Measurements from ENCODE around the gene PSMD6.

The PSMD6 gene

DNA sequence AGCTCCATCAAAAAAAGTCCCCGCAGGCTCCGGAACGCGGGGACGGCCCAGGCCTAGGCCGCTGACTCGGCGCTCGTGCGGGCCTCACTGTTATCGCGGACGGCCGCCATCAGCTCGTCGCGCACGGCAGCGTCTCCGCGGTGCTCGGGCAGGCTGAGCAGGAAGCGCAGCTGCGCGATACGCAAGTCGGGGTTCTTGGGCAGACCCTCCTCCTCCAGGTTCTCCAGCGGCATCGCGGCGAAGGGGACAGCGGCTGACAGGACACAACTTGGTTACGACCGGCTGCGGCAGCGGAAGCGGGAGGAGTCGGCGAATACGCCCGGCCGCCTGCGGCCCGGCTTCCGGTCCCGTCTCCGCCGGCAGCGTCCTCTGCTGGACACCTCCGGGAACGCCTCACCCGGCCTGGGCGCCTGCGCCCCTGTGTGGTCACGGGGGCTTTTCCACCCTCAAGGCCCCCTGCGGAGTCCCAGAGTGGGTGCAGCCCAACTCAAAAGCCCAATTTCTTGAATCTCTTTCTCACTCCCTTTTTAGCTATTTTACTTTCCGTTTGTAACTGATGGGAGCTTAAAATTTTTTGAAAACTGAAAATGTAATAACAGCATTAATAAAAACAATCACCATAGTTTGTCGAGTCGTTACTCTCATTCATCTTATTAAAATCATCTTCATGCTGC lies at the start of gene PSMD6:
Gene PSMD6, minus strand, starts transcription at position 308 of the 674 bp plus-strand sequence. Its CDS starts 75 bp downstream, at position 233.
- peak; percentile 81 for DNase-seq (ENCODE audit: low read depth)

DNA sequence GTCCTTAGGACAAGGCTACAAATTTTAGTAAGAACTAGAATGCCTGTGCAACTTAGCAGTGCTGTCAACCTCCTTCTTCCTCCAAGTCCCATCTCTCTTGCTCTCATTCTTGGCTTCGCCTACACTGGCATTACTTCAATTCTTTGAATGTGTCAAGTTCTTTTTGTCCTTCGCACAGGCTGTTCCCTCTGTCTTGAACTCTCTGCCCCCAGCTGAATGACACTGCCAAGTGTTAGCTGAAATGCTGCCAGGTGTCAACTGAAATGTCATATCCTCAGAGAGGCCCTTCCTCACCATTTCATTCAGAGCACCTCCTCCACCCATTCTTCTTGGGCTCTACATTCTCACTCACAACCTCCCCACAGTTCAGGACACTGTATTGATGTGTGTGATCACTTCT lies 48.8 kb upstream of the PSMD6 start:
- no peak for DNase-seq (ENCODE audit: low read depth)

DNA sequence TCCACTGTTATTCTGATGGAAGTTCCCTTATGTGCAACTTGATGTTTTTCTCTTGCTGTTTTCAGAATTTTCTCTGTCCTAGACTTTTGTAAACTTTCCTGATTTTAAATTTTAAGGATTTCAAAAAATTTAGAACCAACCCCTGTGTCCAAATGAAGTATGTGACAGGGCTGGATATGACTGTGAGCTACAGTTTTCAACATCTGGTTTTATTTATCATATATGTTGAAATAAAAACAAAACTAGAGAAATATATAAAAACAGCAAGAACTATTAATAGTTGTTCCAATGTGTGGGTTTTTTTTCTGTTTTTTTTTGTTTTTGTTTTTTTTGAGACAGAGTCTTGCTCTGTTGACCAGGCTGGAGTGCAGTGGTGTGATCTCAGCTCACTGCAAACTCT lies 47.4 kb upstream of the PSMD6 start:
- DNase-seq (ENCODE audit: low read depth): peak; percentile 42

DNA sequence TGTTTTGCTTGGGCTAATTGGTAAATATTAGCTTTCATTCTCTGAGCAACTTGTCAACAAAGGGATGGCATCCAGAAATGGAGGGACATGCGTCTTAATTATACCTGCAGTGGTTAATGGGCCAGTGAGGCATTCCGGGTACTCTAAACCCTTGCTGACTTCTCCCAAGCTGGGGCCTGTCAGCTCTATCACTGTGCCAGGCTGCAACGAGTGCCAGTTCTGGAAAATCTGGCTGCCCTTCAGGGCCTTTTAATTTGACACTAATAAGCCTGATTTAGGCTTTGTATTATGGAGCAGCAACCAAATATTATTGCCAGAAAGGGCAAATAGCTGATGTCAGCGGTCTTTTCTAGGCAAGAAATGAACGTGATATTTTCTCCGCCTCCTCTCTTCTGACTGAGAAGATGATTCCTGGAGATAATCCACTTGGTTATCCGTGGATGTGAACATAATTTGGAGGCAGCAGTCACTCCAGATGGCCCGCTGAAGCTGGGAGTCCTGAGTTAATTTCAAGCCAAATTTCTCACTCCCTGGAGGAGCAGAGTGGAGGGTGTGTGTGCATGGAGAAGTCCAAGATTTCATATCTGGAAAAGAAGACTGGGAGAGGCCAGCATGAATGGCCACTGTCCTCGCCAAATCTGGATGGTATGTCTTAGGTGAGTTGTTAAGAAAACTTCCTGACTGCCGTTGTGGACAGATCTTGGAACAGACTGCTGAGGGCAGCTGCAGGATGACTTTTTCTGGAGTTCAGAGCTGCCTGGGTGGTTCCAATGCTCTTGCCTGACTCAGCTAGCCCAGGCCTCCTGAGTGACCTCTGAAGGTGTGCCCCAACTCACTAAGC lies 44.4 kb upstream of the PSMD6 start:
- no peak for DNase-seq (ENCODE audit: low read depth)

DNA sequence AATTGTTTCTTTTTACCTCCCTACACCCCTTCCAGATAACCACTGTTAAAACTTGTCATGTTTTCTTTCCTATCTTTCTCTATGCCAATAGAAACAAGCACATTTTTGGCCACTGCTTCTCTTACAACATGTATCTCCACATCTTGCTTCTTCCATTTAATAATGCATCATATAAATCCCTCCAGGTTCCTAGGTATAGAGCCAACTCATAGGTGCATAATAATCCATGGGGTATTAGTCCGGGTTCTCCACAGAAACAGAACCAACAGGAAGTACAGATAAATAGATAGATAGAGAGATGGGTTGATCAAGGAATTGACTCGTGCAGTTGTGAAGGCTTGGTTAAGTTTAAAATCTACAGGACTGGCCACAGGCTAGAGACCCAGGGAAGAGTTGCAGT lies 41.5 kb upstream of the PSMD6 start:
- DNase-seq (ENCODE audit: low read depth): no peak

DNA sequence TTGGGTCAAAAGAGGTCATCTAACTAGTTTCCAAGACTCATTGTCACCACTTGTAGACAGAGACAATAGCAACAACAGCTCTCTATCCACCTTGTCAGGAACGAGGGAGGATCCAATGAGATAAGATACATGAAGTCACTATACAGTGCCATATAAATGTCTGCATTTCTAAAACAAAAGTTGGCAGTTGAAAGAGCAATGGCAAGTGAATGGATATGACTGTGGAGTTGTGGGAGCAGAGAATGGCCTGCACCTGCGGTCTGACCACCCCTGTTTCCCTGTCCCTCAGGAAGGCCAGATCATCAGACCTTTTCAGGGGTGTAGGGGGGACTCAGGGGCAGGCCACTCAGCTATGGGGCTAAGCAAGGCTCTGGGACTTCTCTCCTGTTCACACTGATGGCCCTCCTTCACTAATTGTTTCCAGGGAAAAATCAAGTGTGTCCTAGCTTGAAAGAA lies 40.7 kb upstream of the PSMD6 start:
- no peak for DNase-seq (ENCODE audit: low read depth)

DNA sequence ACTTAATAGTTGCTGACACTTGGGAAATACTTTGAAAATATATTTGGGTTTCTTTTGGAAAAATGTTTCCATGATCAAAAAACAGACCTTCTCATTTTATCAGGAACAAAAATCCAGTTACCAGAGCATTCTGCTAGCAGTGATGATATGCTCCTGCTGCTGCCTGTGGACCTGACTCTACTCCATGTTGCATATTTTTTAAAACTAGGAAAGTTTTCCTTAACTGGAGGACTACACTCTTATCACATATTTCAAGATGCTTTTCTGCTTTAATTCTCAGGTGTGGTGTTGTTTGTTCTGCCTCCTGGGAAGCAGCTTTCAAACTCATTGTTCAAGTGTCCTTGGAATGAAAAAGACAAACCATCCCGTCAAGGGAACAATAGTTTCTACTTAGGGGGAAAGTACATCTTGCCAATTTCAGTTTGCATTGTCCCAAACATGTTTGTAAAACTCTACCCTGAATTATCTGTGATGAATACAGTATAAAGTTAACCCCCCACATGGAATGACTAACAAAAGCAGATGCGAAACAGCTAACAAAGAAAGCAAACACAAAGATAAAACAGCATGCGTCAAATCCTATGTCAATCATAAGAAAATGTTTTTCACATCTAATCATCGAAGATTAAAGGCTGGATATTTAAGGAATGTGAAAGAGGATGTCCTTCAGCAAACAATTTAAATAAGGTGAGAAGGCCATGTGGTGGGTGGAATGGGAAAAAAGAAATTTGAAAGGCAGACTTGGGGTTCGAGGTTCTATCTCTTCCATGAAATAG lies 40.1 kb upstream of the PSMD6 start:
- DNase-seq (ENCODE audit: low read depth): no peak

DNA sequence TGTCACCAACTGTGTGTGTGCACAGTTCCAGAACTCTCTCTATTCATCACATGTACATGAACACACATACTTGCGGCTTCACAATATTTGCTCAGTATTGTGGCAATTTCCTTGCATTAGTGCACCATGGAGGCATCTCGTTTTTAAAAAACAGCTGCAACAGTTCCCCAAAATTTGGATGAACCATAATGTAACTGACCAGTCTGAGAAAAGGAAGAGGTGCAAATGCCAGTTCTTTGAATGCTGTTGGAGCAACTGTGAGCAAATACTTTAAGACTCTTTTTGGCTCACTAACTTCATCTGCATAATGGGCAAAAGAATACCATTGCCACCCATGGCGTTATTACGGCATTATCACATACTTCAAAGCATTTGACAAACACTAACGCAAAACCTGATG lies 38.3 kb upstream of the PSMD6 start:
- no peak for DNase-seq (ENCODE audit: low read depth)

DNA sequence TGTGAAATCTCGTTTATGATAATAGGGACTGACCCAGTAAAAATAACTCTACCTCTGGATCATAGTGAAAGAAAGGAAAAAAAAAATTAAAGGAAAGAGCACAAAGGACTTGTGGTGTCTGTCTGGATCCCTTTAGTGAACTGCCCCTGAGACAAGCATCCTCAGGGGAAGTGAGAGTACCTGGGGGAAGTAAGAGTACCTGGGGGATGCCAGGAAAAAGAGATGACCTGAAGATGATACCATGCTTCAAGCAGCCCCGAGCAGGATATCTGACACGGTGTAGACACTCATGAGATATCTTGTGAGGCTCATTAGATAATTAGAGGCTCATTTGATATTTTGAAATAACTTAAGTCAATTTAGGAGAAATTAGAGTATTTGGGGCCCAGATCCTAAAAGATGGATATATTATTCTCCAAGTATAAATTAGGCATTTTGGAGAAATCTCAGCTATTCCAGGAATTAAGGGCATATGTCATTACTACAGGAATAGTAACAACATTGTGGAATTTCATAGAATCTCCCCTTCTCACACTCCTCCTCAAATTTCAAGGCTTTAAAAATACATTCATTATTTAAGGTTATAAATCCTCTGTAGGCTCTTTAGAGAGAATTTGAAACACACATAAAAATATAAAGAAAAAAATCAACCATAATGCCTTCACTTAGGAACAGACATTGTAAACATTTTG lies 36.3 kb upstream of the PSMD6 start:
- DNase-seq (ENCODE audit: low read depth): no peak

DNA sequence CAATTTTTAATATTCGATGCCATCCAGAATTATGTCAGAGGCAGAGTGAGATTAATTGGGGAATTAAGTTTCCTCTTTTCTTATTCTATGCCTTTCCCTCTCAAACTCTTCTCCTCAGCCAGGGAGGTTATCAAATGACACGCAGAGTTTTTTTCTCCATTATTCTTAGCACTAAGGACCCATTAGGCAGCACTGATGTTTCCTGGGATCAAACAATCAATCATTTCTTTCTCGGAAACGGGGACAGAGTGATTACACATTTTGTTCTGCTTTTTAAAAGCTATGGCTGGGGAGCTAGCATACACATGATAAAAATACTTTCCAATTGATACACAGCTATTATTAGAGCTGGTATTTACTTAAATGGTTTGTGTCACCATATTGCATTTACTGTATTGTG lies 35.3 kb upstream of the PSMD6 start:
- DNase-seq (ENCODE audit: low read depth): no peak

DNA sequence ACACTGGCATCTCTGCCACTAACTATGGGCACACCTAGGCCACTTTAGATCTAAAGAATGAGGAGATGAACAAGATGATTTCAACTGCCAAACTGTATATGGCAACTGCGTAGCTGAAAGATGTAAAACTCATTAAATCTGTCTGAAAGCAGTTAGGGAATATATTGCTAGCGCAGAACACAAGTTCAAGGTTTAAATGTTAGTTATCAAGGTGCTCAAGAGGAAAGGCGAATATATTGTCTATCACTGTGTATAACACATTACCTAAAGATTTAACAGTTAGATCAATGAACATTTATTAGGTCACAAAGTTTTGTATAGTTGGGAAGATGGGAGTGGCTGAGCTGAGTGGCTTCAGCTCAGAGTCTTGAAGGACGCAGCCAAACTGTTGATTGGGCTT lies 33.9 kb upstream of the PSMD6 start:
- no peak for DNase-seq (ENCODE audit: low read depth)

DNA sequence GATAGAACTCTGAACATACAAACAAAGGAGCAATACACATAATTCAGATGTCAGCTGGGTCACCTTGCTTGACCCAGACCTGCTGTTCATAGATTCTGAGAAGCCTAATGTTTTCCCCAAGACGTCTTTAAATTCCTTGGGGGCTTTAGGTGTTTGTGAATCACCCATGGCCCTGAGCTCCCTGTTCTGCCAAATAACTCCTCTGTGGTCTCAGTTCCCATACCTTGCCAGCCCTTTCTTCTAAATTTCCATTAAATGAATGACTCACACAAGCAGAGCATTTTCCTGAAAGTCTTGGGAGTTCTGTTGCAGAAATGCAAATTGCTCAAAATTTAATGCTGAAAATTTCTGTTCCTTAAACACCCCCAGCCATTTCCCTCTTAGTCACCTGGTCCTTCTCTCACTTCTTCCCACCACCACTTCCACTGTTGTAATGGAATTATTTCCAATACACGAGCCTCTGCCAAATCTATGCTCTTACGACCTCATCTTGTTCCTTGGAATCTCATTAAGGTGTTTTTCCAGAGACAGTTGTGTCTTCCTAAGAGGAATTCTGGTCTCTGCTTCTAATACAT lies 33.4 kb upstream of the PSMD6 start:
- DNase-seq (ENCODE audit: low read depth): no peak

DNA sequence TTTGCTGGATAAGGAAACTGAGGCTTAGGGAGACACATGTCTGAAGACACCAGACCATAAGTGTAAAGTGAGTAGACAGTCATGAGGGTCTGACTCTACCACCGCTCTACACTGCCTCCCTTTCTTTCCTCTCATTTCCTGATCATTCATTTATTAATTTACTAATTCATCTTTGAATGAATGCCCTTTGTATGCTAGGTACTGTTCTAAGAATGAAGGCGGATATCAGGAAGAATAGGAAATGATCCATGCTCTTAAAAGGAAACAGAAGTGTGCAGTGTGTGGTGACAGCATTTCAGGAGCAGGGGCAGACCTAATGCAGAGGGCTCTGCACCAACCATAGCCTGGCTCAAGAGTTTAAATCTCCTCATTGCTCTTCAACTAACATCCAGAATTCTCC lies 31.8 kb upstream of the PSMD6 start:
- DNase-seq (ENCODE audit: low read depth): no peak

DNA sequence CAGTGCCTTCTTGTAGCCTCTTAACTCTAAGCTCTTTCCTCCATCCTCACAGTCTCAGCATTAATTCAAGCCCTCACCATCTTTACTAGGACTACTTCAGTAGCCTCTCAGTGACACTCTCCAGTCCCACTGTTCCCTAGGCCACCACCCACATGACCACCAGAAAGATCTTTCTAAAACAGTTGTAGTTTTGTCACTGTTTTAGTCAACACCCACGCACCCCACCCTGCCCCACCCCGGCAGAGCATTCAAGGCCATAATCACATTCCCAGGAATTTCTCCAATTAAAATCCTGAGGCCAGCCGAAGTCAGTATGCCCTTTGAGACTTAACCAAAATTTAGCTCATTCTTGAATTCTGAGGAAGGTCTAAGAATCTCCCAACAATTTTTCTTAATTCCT lies 31.2 kb upstream of the PSMD6 start:
- DNase-seq (ENCODE audit: low read depth): no peak

DNA sequence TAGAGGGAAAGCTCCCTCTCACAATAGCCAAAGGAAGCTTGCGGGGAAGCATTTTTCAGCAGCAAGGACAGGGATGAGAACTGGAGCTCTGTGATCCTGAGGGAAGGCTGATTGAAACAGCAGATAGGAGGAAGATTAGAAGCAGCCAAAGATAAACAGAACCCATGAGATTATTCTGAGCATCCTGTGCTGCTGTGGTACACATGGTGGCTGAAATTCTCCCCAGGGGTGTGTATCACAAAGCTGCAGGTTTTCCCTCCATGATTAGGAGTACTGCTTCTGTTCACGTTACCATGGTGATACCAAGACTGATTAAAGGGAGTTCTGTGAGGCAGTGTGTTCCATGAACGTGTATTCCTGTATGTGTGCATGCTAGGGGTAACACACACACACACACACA lies 30.3 kb upstream of the PSMD6 start:
- no peak for DNase-seq (ENCODE audit: low read depth)

DNA sequence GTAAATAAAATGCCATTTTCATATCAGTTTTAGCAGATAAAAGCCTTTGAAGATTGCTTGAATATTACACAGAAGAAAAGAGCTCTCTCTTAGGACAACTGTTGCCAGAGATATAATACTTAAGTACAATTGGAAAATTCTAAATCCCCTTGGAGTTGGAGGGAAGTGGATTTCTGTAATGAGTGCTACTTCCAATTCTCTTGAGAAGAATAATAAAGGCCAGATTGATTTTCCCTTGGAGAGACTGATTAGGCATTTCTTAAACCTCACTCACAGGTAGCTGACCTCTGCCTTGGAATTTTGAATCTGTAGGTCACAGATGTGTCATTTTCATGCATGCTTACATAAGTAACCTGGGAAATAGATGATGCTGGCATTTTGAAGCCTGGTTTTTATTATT lies 29.8 kb upstream of the PSMD6 start:
- no peak for DNase-seq (ENCODE audit: low read depth)

DNA sequence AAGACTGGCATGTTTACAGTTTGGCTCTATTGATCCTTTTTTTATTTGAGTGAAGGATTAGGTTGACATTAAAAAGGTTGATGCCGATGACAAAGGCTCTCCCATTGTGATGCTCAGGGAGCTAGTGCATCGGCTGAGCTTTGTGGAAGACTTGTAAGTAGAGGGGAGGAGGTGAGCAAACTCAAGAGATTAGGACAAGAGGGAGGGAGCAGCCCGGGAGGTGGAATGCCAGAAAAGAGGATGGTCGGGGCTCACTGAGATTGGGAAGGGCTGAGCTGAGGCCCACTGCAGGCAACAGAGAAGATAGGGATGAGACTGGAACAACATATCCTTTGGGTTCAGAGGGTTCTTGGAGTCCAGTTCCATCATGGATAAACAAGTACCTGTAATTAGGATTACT lies 26.5 kb upstream of the PSMD6 start:
- no peak for DNase-seq (ENCODE audit: low read depth)

DNA sequence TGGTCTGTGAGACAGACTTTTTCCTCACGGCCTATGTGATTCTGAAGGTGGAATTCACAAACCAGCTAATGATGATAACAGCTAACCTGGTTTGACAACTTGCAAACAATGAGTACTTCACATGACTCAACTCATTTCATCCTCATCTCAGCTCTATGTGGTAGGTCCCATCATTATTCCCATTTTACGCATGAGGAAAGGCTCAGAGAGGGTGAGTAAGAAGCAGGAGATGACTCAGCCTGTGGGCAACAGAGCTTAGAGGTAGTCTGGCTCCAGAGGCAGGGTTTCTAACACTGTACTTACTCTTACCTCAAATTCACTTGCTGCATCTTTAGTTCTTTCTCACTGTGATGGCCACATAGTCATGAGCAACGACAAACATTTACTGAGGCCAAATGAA lies 25.8 kb upstream of the PSMD6 start:
- no peak for DNase-seq (ENCODE audit: low read depth)

DNA sequence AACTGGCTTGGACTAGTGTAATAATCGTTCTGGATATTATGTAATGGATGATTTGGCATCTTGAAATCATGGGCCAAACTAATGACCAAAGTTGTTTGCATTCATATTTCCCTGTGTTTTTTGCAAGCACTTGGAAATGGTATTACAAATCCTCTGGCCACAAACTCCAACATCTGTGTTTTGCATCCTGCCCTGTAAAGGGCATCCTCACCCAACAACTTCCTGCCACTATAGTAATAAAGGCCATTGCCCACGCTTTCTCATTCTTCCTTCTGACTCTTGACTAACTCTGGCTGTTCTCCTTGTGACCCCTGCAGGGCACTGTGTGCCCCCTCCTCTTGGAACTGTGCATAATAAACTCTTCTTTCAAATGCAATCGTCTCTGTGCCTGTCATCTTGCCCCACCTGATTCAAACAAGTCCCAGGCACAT lies 25.4 kb upstream of the PSMD6 start:
- peak; percentile 69 for DNase-seq (ENCODE audit: low read depth)

DNA sequence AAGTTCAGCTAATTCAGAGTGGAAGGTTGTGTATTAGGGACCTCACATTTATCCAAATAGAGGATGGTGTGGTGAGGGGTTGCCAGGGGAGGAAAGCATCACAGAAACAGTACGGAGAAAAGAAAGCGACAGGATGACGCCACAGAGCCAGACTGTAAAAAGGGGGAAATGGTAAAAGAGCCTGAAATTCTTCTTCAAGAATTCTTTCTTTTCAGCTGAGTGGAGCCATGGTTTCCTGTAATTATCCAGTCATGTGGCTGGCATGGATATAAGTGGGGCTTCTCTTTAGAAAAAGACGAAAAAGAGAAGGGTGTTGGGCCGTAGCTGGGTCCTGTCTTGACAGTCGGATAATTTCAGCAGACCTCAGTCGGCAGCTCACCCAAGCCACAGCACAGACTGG lies 24.5 kb upstream of the PSMD6 start:
- no peak for DNase-seq (ENCODE audit: low read depth)

DNA sequence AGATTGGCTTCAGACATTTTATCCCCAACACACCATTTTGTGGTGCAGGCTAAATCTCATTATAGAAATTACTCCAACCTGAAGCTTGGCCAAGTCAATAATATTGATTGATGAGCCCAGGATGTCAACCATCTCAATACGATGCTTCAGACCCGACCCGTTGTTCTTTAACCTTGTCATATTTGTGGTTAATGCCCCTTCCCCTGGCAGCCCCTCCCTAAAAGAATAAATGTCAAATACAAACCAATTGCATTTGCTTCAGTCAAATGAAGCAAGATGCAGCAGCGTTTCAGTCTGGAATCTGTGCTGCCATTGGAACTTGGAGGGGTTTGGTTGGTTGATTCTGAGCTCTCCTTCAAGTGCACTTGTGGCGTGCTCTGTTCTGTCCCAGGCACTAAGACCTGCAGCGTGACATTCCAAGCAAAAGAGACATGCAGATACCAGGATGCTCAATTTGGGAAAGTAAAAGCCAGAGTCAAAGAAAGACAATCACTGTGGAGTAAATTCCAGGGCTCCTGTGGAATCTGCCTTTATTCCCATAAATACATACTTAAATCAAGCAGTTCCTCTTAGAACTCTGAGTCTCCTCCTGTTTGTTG lies 23.8 kb upstream of the PSMD6 start:
- DNase-seq (ENCODE audit: low read depth): no peak

Measured in fibroblast of gingiva (primary cell).